Natural killer cell (primary cell): ENCODE data around the gene ARAP1. TPM values are rescaled to one million over a fixed set of nuclear protein-coding genes. Genes with fewer than 3 reads are reported as not detected.

ENCODE experiments used
- ATAC-seq, 3 donors: fragments of 150-1000 bp in 2 of 3; fragments of 200-7000 bp in 1 of 3; cut with Tn5 transposase; 1 replicate in 1 of 3; 2 replicates in 2 of 3; pipeline ENCODE4 v1.10.0; 2021; ENCODE audit warnings: mild to moderate bottlenecking in 2 of 3, moderate library complexity in 2 of 3
- DNase-seq, 2 donors: peaks; one replicate each; pipeline versions ENCODE4 v3.0.0 to v3.0.0-alpha.2; 2013 to 2021; ENCODE audit warnings: mixed read lengths in 1 of 2
- H3K27ac ChIP-seq: one replicate; pipeline ENCODE4 v1.5.1; 2013; ENCODE audit warnings: mild to moderate bottlenecking, low read length
- H3K27me3 ChIP-seq: one replicate; pipeline ENCODE4 v1.6.1; 2013; ENCODE audit warnings: low read length; ENCODE audit not compliant: control insufficient read depth, insufficient read depth
- H3K36me3 ChIP-seq: one replicate; pipeline ENCODE4 v1.6.1; 2013; ENCODE audit warnings: low read length; ENCODE audit not compliant: control insufficient read depth, insufficient read depth
- H3K4me1 ChIP-seq: one replicate; pipeline ENCODE4 v1.6.1; 2013; ENCODE audit warnings: low read length; ENCODE audit not compliant: control insufficient read depth, insufficient read depth
- H3K4me3 ChIP-seq: one replicate; pipeline ENCODE4 v1.5.1; 2013; ENCODE audit warnings: low read length
- H3K9me3 ChIP-seq: one replicate; pipeline ENCODE4 v1.6.1; 2013; ENCODE audit warnings: low read length; ENCODE audit not compliant: control insufficient read depth, insufficient read depth
- H3K27ac Mint-ChIP-seq, 2 donors: one replicate each; pipeline ENCODE4 v1.8.0; 2022; ENCODE audit warnings: mild to moderate bottlenecking in 2 of 2, mixed read lengths in 2 of 2, moderate library complexity in 1 of 2
- H3K27me3 Mint-ChIP-seq, 2 donors: one replicate each; pipeline ENCODE4 v1.8.0; 2022; ENCODE audit warnings: low read depth in 2 of 2, mixed read lengths in 2 of 2
- H3K36me3 Mint-ChIP-seq: one replicate; pipeline ENCODE4 v1.8.0; 2022; ENCODE audit warnings: mixed read lengths
- H3K4me1 Mint-ChIP-seq, 2 donors: one replicate each; pipeline ENCODE4 v1.8.0; 2022; ENCODE audit warnings: mixed read lengths in 2 of 2
- H3K4me3 Mint-ChIP-seq: one replicate; pipeline ENCODE4 v1.8.0; 2022; ENCODE audit warnings: mild to moderate bottlenecking, moderate library complexity, mixed read lengths
- H3K9me3 Mint-ChIP-seq, 2 donors: one replicate each; pipeline ENCODE4 v1.8.0; 2022; ENCODE audit warnings: mixed read lengths in 2 of 2
- WGBS: methylation state at CpG from one replicate; pipeline ENCODE4 v1.1.7; 2013; ENCODE audit warnings: missing lambda C conversion rate; ENCODE audit not compliant: insufficient coverage; 5-methylcytosine and 5-hydroxymethylcytosine counted together
- intact Hi-C: fragments of 100-400 bp; cut with micrococcal nuclease; formaldehyde crosslinking; loops from one replicate; pipeline ENCODE4 v1.14.2; 2022
- total RNA-seq, 4 donors: library from RNA; stranded (reverse); fragments of 120-200 nt in 1 of 4; gene quantifications; one replicate each; pipeline versions ENCODE4 v1.2.3 to v1.2.4, GENCODE V29; 2013 to 2022
- TF ChIP-seq, protein P1 (sequence below): fragments of 200-600 bp; IDR thresholded peaks from one replicate; pipeline ENCODE4 v1.8.0; 2022; ENCODE audit warnings: antibody characterized with exemption

The ARAP1 gene
- total RNA-seq, 3 donors from 2014 or later (not counting 1 experiment from before 2014, with no cell fraction given) = 293 to 327 (median 296) TPM

DNA sequence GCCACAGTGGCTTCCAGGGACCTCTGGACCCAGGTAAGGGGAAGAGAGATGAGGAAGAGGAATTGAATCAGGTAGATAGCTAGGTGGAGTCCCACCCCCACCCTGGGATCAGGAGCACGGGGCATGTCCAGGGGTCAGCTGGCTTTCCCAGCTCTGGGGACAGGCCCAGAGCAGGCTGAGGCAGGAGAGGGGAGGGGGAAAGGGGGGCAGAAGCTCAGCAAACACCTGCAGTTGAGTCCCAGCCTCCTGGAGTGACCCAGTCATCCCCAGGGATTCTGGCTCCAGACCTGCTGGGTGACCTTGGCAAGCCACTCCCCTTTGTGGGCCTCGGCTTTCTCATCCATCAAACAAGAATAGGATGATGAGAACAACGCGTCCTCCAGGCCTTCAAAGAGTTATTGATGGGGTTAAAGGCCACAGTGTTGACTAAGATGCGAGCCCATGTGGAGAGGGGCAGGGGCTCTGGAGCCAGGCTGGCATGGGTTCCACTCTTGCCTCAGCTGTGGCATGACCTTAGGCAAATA lies 25.6 kb upstream of the ARAP1 start:
- H3K27ac Mint-ChIP-seq = no peak overlapping the region
- no peaks in the 10 kb centered on the region for H3K36me3 Mint-ChIP-seq
- Histone ChIP-seq H3K27ac (no peak overlapping the region), H3K36me3 (no peaks in the 10 kb centered on the region), H3K9me3 (no peaks in the 10 kb centered on the region), H3K4me1 (peaks cover 50% of the 10 kb centered on the region), H3K4me3 (no peak overlapping the region), H3K27me3 (no peaks in the 10 kb centered on the region)
- intact Hi-C loops = no loop called here
- 94% methylated on average over 5 of the region's 5 CpGs for WGBS
- TF ChIP-seq, protein P1, sequence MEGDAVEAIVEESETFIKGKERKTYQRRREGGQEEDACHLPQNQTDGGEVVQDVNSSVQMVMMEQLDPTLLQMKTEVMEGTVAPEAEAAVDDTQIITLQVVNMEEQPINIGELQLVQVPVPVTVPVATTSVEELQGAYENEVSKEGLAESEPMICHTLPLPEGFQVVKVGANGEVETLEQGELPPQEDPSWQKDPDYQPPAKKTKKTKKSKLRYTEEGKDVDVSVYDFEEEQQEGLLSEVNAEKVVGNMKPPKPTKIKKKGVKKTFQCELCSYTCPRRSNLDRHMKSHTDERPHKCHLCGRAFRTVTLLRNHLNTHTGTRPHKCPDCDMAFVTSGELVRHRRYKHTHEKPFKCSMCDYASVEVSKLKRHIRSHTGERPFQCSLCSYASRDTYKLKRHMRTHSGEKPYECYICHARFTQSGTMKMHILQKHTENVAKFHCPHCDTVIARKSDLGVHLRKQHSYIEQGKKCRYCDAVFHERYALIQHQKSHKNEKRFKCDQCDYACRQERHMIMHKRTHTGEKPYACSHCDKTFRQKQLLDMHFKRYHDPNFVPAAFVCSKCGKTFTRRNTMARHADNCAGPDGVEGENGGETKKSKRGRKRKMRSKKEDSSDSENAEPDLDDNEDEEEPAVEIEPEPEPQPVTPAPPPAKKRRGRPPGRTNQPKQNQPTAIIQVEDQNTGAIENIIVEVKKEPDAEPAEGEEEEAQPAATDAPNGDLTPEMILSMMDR = no peak
- no peaks in the 10 kb centered on the region for H3K9me3 Mint-ChIP-seq
- DNase-seq (no peak), ATAC-seq (no peak)
- H3K4me3 Mint-ChIP-seq = no peak overlapping the region
- H3K4me1 Mint-ChIP-seq = peaks cover 27 to 35% of the 10 kb centered on the region in 2 donors
- peaks cover 0 to 5% of the 10 kb centered on the region in 2 donors for H3K27me3 Mint-ChIP-seq

DNA sequence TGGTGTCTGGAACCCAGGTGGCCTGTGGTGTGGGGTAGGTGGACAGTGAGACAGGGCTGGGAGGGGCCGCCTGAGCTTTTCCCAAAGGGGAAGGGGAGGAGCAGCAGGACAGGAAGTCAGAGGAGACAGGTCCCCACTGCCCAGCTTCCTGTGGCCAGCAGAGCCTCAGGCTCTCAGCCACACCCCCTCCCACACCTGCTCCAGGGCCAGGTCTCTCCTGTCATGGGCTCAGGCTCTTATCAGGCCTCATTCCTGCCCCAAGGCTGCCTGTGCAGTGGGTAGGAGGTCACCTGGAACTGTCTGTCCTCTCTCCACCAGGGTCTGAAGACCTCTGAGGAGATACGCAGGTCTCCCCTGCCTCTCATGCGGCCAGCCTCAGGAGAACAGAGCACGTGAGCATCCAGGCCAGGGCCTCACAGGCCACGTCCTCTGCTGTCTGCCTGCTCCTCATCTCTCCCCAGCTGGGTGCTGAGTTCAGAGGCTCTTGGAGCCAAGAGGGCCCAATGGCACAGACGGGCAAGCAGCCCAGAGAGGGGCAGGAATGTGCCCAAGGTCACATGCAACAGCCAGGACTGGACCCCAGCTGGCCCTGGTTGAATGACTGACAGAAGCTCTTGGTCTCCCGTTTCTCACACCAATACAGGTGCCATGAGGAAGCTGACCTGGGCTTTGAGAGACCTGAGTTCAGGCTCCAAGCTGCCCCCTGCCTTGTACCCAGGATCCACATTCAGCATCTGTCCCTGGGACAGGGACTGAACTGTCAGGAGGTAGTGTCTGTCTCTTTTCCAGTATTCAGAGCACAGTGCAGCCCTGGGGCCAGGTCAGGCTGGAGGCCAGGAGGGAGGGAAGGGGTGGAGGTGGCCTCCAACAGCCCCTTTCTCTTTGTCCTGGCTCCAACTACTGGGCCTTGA lies 24.9 kb upstream of the ARAP1 start:
- no peak overlapping the region for H3K27ac ChIP-seq

DNA sequence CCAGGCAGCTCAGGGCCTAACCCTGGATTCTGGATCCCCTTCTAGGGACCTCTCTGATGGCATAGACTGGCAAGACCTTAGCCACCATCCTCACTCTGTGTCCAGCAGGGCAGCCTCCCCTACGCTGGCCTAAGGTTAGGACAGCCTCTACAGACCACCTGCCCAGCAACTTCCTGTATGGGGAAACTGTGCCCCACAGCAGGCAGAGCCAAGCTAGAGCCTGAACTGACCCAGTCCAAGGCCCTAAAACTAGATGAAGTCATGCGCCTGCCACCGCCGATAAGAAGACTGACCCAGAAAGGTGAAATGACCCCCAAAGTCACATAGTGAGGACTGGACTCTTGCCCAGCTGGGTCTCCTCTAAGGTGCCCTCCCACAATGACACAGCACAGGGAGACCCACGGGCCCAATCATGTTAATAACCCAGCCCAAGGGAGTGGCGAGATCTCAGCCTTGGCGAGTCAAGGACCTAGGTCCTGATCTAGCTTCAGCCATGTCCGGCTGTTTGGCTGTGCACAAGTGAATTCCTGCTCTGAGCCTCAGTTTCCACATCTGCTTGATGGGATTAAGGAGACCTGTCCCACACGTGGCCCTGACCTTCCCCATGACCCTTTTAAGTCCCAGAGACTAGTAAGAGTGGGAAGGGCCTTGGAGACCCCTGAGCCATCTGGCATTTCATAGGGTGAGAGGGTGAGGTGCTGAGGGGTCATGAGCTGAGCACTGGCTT lies 24.1 kb upstream of the ARAP1 start:
- Mint-ChIP-seq H3K27me3 (no peaks in the 10 kb centered on the region), H3K4me1 (peaks cover 17 to 24% of the 10 kb centered on the region in 2 donors), H3K36me3 (no peaks in the 10 kb centered on the region), H3K4me3 (no peak overlapping the region), H3K27ac (peak overlapping the region in 1 of 2 donors; percentile 67), H3K9me3 (no peaks in the 10 kb centered on the region)
- intact Hi-C loops = no loop called here
- no peak overlapping the region for H3K27ac ChIP-seq
- H3K36me3 ChIP-seq = no peaks in the 10 kb centered on the region
- no peaks in the 10 kb centered on the region for H3K9me3 ChIP-seq
- H3K4me3 ChIP-seq = no peak overlapping the region
- no peaks in the 10 kb centered on the region for H3K27me3 ChIP-seq
- 84% methylated on average over 9 of the region's 9 CpGs for WGBS
- no peak for DNase-seq
- TF ChIP-seq, protein P1 = no peak
- ATAC-seq = no peak
- peaks cover 40% of the 10 kb centered on the region for H3K4me1 ChIP-seq

More for the DNA sequence above, 24.9 kb upstream of the ARAP1 start:
- ATAC-seq (no peak), DNase-seq (no peak)
- Histone ChIP-seq H3K36me3 (no peaks in the 10 kb centered on the region), H3K4me3 (no peak overlapping the region), H3K27me3 (no peaks in the 10 kb centered on the region), H3K9me3 (no peaks in the 10 kb centered on the region), H3K4me1 (peaks cover 43% of the 10 kb centered on the region)
- intact Hi-C loops = no loop called here
- Mint-ChIP-seq H3K4me3 (no peak overlapping the region), H3K27ac (no peak overlapping the region), H3K4me1 (peaks cover 20 to 28% of the 10 kb centered on the region in 2 donors), H3K9me3 (no peaks in the 10 kb centered on the region), H3K27me3 (no peaks in the 10 kb centered on the region), H3K36me3 (no peaks in the 10 kb centered on the region)
- 79% methylated on average over 7 of the region's 7 CpGs for WGBS
- TF ChIP-seq, protein P1 = no peak
